ENCODE results near the gene SARM1. TPM values are rescaled to one million over a fixed set of nuclear protein-coding genes. Genes with fewer than 3 reads are reported as not detected.
A peak's percentile ranks its signal among the peaks of the same experiment; 100 is the strongest.

The SARM1 gene
- total RNA-seq (ENCODE audit: low replicate concordance), result 13.4 and 29.6 TPM in 2 replicates
- long read RNA-seq, partial matches to known transcripts, result 0 of 9 reads
- long read RNA-seq, other reads (novel, unspliced or antisense), result 9 of 9 reads

GRCh38 chr17:28371245-28372202, at the start of gene SARM1:
Gene SARM1 (plus strand): TSS chr17:28371694. CDS start chr17:28372033, 339 bp downstream.
- peaks cover 4% of the 10 kb centered on the region for H3K36me3 Mint-ChIP-seq
- H3K4me3 Mint-ChIP-seq, result peak within 1 kb of the TSS; percentile 92
- peaks cover 14% of the 10 kb centered on the region for H3K27me3 Mint-ChIP-seq
- H3K4me1 Mint-ChIP-seq (ENCODE audit: unreplicated experiment), result peaks cover 28% of the 10 kb centered on the region
- H3K9me3 Mint-ChIP-seq, result no peaks in the 10 kb centered on the region
- peak; percentile 92 for DNase-seq (ENCODE audit: extremely low spot score, unreplicated experiment)
- no peak for TF ChIP-seq CTCF (conservative IDR thresholded peaks at IDR 0.05)
- peak within 1 kb of the TSS; percentile 91 for H3K27ac Mint-ChIP-seq

GRCh38 chr17:28324267-28324745, 47.2 kb upstream of the SARM1 start:
- H3K27ac Mint-ChIP-seq, result no peak overlapping the region
- peak; percentile 24 for DNase-seq (ENCODE audit: extremely low spot score, unreplicated experiment)
- no peaks in the 10 kb centered on the region for H3K9me3 Mint-ChIP-seq

GRCh38 chr17:28324781-28325180, 46.7 kb upstream of the SARM1 start:
- Mint-ChIP-seq H3K4me3 (peak overlapping the region; percentile 45), H3K27me3 (no peaks in the 10 kb centered on the region), H3K9me3 (no peaks in the 10 kb centered on the region)

More at GRCh38 chr17:28324267-28324745, 47.2 kb upstream of the SARM1 start:
- no peak for TF ChIP-seq CTCF (conservative IDR thresholded peaks at IDR 0.05)
- Mint-ChIP-seq H3K4me1 (ENCODE audit: unreplicated experiment) (peaks cover 48% of the 10 kb centered on the region), H3K4me3 (peak overlapping the region; percentile 28), H3K27me3 (no peaks in the 10 kb centered on the region), H3K36me3 (peaks cover 24% of the 10 kb centered on the region)

GRCh38 chr17:28325211-28325610, 46.3 kb upstream of the SARM1 start:
- peaks cover 44% of the 10 kb centered on the region for H3K4me1 Mint-ChIP-seq (ENCODE audit: unreplicated experiment)
- peaks cover 24% of the 10 kb centered on the region for H3K36me3 Mint-ChIP-seq
- H3K4me3 Mint-ChIP-seq, result peak overlapping the region; percentile 45
- no peak for TF ChIP-seq CTCF (conservative IDR thresholded peaks at IDR 0.05)
- H3K27ac Mint-ChIP-seq, result peak overlapping the region; percentile 63
- H3K9me3 Mint-ChIP-seq, result no peaks in the 10 kb centered on the region
- no peaks in the 10 kb centered on the region for H3K27me3 Mint-ChIP-seq
- DNase-seq (ENCODE audit: extremely low spot score, unreplicated experiment), result peak; percentile 29

More at GRCh38 chr17:28324781-28325180, 46.7 kb upstream of the SARM1 start:
- no peak for DNase-seq (ENCODE audit: extremely low spot score, unreplicated experiment)
- no peak for TF ChIP-seq CTCF (conservative IDR thresholded peaks at IDR 0.05)
- Mint-ChIP-seq H3K36me3 (peaks cover 24% of the 10 kb centered on the region), H3K27ac (peak overlapping the region; percentile 63), H3K4me1 (ENCODE audit: unreplicated experiment) (peaks cover 48% of the 10 kb centered on the region)

GRCh38 chr17:28326114-28326513, 45.4 kb upstream of the SARM1 start:
- Mint-ChIP-seq H3K4me3 (peak overlapping the region; percentile 50), H3K36me3 (peaks cover 24% of the 10 kb centered on the region), H3K9me3 (no peaks in the 10 kb centered on the region), H3K27me3 (no peaks in the 10 kb centered on the region), H3K27ac (peak overlapping the region; percentile 63), H3K4me1 (ENCODE audit: unreplicated experiment) (peaks cover 37% of the 10 kb centered on the region)
- no peak for TF ChIP-seq CTCF (conservative IDR thresholded peaks at IDR 0.05)
- peak; percentile 39 for DNase-seq (ENCODE audit: extremely low spot score, unreplicated experiment)

Data from type B pancreatic cell (in vitro differentiated cells).